GM23248 (cell line): ENCODE data around the gene STK32A. TPM values are rescaled to one million over a fixed set of nuclear protein-coding genes. Genes with fewer than 3 reads are reported as not detected.

ENCODE experiments used
- DNase-seq: peaks from one replicate; pipeline ENCODE4 v3.0.0-alpha.2; 2015
- H2AFZ ChIP-seq: fragments of 200-600 bp; sonication (generic); 2 replicates; pipeline ENCODE4 v1.6.1; 2016; ENCODE audit warnings: antibody characterized with exemption
- H3F3A ChIP-seq: fragments of 200-600 bp; sonication (generic); 2 replicates; pipeline ENCODE4 v1.6.1; 2016; ENCODE audit warnings: mild to moderate bottlenecking, antibody characterized with exemption, mixed run types; ENCODE audit not compliant: insufficient read depth
- H3K27ac ChIP-seq: fragments of 200-600 bp; sonication (generic); 2 replicates; pipeline ENCODE4 v1.5.1; 2016; ENCODE audit warnings: mild to moderate bottlenecking
- H3K27me3 ChIP-seq: fragments of 200-600 bp; sonication (generic); replicated peaks from 2 replicates; pipeline ENCODE4 v1.6.1; 2016; ENCODE audit warnings: mild to moderate bottlenecking; ENCODE audit not compliant: insufficient read depth
- H3K36me3 ChIP-seq: fragments of 200-600 bp; sonication (generic); 2 replicates; pipeline ENCODE4 v1.6.1; 2016; ENCODE audit warnings: low read depth, mild to moderate bottlenecking
- H3K4me1 ChIP-seq: fragments of 200-600 bp; sonication (generic); 2 replicates; pipeline ENCODE4 v1.6.1; 2016; ENCODE audit warnings: mild to moderate bottlenecking; ENCODE audit not compliant: insufficient read depth
- H3K4me2 ChIP-seq: fragments of 200-600 bp; sonication (generic); one replicate; pipeline ENCODE4 v1.6.1; 2016; ENCODE audit warnings: mild to moderate bottlenecking; ENCODE audit not compliant: unreplicated experiment
- H3K4me3 ChIP-seq: fragments of 200-600 bp; sonication (generic); 2 replicates; pipeline ENCODE4 v1.5.1; 2016; ENCODE audit warnings: mild to moderate bottlenecking
- H3K79me2 ChIP-seq: fragments of 200-600 bp; sonication (generic); 2 replicates; pipeline ENCODE4 v1.6.1; 2016; ENCODE audit warnings: mild to moderate bottlenecking; ENCODE audit not compliant: insufficient read depth
- H3K9ac ChIP-seq: fragments of 200-600 bp; sonication (generic); 2 replicates; pipeline ENCODE4 v1.6.1; 2016; ENCODE audit warnings: mild to moderate bottlenecking
- H3K9me2 ChIP-seq: fragments of 200-600 bp; sonication (generic); 2 replicates; pipeline ENCODE4 v1.6.1; 2016; ENCODE audit warnings: mixed run types, mild to moderate bottlenecking, moderate library complexity; ENCODE audit not compliant: insufficient read depth
- H3K9me3 ChIP-seq: fragments of 200-600 bp; sonication (generic); one replicate; pipeline ENCODE4 v1.6.1; 2017; ENCODE audit warnings: low read depth
- H4K20me1 ChIP-seq: fragments of 200-600 bp; sonication (generic); 2 replicates; pipeline ENCODE4 v1.6.0; 2016; ENCODE audit not compliant: insufficient read depth
- EZH2 ChIP-seq: fragments of 200-600 bp; sonication (generic); IDR thresholded peaks from 2 replicates; pipeline ENCODE4 v1.6.1; 2018; ENCODE audit warnings: antibody characterized with exemption, mild to moderate bottlenecking; ENCODE audit not compliant: insufficient read depth, poor library complexity, severe bottlenecking
- EZH2phosphoT487 ChIP-seq: fragments of 200-600 bp; sonication (generic); IDR thresholded peaks from 2 replicates; pipeline ENCODE4 v1.6.1; 2018; ENCODE audit warnings: antibody characterized with exemption, moderate library complexity, mild to moderate bottlenecking, low read depth; ENCODE audit not compliant: insufficient read depth
- WGBS, 2 experiments: methylation state at CpG; one replicate each; pipeline ENCODE4 v1.1.6; 2015 to 2017; ENCODE audit warnings: low lambda C conversion rate in 2 of 2, low coverage in 1 of 2; ENCODE audit errors: missing lambda C conversion rate in 2 of 2; 5-methylcytosine and 5-hydroxymethylcytosine counted together
- in situ Hi-C: fragments of 300-500 bp; cut with MboI; formaldehyde crosslinking; loops from 2 replicates; pipeline ENCODE4 v1.15.0; 2020
- polyA plus RNA-seq: library from polyadenylated mRNA; unstranded; fragments of >200 nt; fragmentation: Nextera tagmentation; extraction: Ambion mirVana; gene quantifications from 2 replicates; pipeline ENCODE4 v1.2.1, GENCODE V29; 2016
- total RNA-seq: library from RNA; depleted of rRNA; stranded (reverse); fragments of >200 nt; shearing (Covaris generic); gene quantifications from 2 replicates; pipeline ENCODE4 v1.2.3, GENCODE V29; 2014

The STK32A gene
- total and polyA plus RNA-seq, 2 experiments from 2014 or later = 1.3 to 1.5 TPM

DNA sequence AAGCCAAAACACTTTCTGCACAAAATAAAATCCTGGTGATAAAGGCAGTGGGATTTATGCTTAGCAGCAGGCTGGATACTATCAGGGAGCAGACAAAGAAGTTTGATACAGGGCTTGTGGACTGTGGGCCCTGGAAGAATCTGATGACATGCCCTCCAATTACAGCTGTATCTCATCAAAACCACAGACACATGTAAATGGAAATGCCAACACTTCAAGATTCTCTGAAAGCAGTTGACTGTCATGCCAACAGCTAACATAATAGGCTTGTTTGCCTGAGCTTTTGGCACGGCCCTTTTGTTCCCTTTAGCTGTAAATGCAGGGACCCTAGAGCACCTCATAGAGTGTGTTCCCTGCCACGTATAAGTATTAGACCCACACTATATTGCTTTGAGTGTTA lies 114.4 kb downstream of the STK32A start:
- Histone ChIP-seq H3K36me3 (no peaks in the 10 kb centered on the region), H3K79me2 (no peaks in the 10 kb centered on the region), H3K27ac (no peak overlapping the region), H3K4me2 (no peak overlapping the region), H3F3A (no peaks in the 10 kb centered on the region), H4K20me1 (no peaks in the 10 kb centered on the region), H3K9ac (no peak overlapping the region), H3K9me2 (no peaks in the 10 kb centered on the region), H3K4me3 (no peak overlapping the region), H3K27me3 (no peaks in the 10 kb centered on the region), H3K9me3 (no peaks in the 10 kb centered on the region), H2AFZ (no peak overlapping the region), H3K4me1 (no peaks in the 10 kb centered on the region)
- DNase-seq = no peak
- TF ChIP-seq EZH2 (no peak), EZH2phosphoT487 (no peak)
- WGBS, 2 experiments = 52 to 57% methylated on average over 2 of the region's 2 CpGs
- in situ Hi-C loops = no loop called here

DNA sequence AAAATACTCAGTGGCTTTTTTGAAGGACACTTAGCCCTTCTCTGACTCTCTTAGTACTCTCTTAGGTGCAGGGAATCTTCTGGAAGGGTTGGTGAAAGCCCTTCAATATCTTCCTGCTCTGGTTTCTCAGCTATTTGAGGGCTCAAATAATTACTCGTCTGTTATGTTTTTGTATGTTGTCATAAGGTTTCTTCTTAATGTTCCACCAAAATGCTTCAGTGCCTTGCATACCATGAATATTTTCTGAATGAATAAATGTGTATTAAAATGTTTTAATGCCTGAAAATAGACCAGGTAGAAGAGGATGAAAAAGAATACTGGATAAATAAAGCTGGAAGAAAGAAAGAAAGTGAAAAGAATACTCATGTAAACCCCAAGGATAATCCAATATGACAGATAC lies 124.3 kb downstream of the STK32A start:
- Histone ChIP-seq H3K9ac (no peak overlapping the region), H3K36me3 (no peaks in the 10 kb centered on the region), H3K4me3 (no peak overlapping the region), H3K4me1 (no peaks in the 10 kb centered on the region), H3F3A (no peaks in the 10 kb centered on the region), H3K27me3 (no peaks in the 10 kb centered on the region), H3K79me2 (no peaks in the 10 kb centered on the region), H3K9me2 (no peaks in the 10 kb centered on the region), H2AFZ (no peak overlapping the region), H3K27ac (no peak overlapping the region), H4K20me1 (no peaks in the 10 kb centered on the region), H3K4me2 (no peak overlapping the region), H3K9me3 (no peaks in the 10 kb centered on the region)
- DNase-seq = no peak
- WGBS, 2 experiments = 76% methylated on average over 1 of the region's 1 CpG
- no peak for TF ChIP-seq EZH2
- in situ Hi-C loops = no loop called here

DNA sequence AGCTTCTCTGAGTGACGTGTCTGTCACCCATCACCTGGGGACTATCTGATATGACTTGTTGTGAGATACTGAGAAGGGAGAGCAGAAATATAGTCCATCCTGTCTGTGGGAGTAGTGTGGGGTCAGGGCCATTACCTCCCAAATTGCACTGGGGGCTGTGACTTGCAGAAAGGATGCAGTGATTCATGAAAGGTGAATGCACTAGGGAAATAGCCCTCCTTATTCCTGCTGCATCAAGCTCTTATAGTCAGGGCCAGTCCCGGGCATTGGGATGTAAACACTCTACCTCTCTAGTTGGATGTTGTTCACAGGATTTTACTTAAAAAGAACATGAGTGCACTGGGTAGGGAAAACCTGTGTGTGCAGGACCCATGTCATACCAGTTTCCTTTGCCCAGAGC lies 124.8 kb downstream of the STK32A start:
- H3K4me3 ChIP-seq = no peak overlapping the region
- no peaks in the 10 kb centered on the region for H3F3A ChIP-seq
- DNase-seq = no peak
- H3K36me3 ChIP-seq = no peaks in the 10 kb centered on the region
- no peaks in the 10 kb centered on the region for H4K20me1 ChIP-seq
- H3K9ac ChIP-seq = no peak overlapping the region
- H3K79me2 ChIP-seq = no peaks in the 10 kb centered on the region
- H3K27ac ChIP-seq = no peak overlapping the region
- no peak overlapping the region for H2AFZ ChIP-seq
- no peak overlapping the region for H3K4me2 ChIP-seq
- WGBS, 2 experiments = 86 to 90% methylated on average over 2 of the region's 2 CpGs
- no peaks in the 10 kb centered on the region for H3K4me1 ChIP-seq
- TF ChIP-seq EZH2 = no peak
- TF ChIP-seq EZH2phosphoT487 = no peak
- in situ Hi-C loops = no loop called here
- H3K9me3 ChIP-seq = no peaks in the 10 kb centered on the region
- no peaks in the 10 kb centered on the region; the same call in 1 of the 2 replicates for H3K27me3 ChIP-seq
- no peaks in the 10 kb centered on the region for H3K9me2 ChIP-seq

DNA sequence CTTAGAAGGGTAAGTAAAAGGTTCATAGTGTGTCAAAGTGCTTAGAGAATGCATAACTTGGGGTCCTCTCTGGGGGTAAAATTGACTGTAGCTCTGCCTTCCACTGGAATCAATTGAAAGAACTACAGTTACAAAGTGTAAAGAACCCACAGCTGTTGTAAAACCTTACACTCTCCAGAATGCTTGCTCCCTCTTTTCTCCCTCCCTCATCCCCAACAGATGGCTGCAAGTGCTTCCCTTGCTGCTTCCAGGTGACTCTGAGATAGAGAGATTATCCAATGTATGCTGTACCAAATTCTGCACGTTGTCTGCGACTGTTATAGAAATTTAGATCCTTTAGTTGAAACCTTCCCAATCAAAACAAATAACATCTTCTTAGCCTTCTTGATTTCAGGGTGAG lies 126.0 kb downstream of the STK32A start:
- Histone ChIP-seq H3K27ac (no peak overlapping the region), H3K27me3 (no peaks in the 10 kb centered on the region; the same call in none of the 2 replicates), H3K9me3 (no peaks in the 10 kb centered on the region), H3F3A (no peaks in the 10 kb centered on the region), H3K9me2 (no peaks in the 10 kb centered on the region), H3K4me2 (no peak overlapping the region), H3K4me1 (no peaks in the 10 kb centered on the region), H3K36me3 (no peaks in the 10 kb centered on the region), H3K79me2 (no peaks in the 10 kb centered on the region), H4K20me1 (no peaks in the 10 kb centered on the region), H3K4me3 (no peak overlapping the region), H2AFZ (no peak overlapping the region), H3K9ac (no peak overlapping the region)
- WGBS, 2 experiments = 39 to 44% methylated on average over 2 of the region's 2 CpGs
- TF ChIP-seq EZH2 (no peak), EZH2phosphoT487 (no peak)
- DNase-seq = no peak
- in situ Hi-C loops = loop anchor here (10.0 kb wide), 1 partner anchor 136 kb away; no protein-coding TSS in a partner anchor
